GM20000 (cell line): ENCODE data around the gene ARRB1.
A peak's percentile ranks its signal among the peaks of the same experiment; 100 is the strongest.

Experiments used
- DNase-seq: peaks from one replicate; pipeline ENCODE4 v3.0.0; 2012; ENCODE audit warnings: low spot score
- TF ChIP-seq, protein P1 (sequence below): IDR thresholded peaks from 2 replicates; pipeline ENCODE4 v1.5.1; 2012; ENCODE audit warnings: mild to moderate bottlenecking, control low read depth; ENCODE audit errors: extremely low read depth, missing control alignments

Gene ARRB1

DNA sequence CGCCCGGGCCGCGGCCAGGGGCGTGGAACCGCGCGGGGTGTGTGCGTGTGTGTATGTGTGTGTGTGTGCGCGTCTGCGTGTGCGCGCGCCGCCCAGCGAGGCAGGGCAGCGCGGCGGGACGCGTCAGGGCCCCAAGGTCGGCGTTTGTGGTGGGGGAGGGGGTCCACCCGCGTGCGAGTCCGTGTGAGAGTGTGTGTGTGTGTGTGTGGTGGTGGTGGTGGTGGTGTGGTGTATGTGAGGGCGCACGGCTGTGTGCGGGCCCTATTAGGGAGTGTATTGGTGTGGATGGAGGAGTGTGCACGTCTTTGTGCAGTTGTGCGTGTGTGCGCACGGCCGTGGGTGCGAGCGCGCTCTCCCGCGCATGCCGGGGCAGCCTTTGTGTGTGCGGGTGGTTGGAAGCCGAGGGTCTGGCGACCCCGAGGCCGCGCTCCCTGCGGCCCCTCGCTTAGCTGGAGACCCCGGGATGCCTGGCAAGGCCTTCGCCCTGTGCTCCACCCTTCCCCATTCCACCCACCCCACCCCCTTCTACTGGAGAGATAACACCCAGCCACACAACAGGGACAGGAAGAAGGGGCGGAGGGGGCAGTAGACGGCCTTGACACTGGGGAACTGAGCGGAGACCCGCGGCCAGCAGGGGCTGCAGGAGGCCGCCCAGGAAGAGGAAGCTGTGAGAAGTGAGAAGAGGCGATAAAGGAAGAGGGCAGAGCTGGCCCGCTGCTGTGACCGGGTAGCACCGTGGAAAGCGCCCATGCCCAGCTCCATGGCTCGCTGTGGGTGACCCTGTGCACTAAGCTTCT is 528 bp upstream of the ARRB1 start:
- peak; percentile 71 for DNase-seq
- TF ChIP-seq, protein P1, sequence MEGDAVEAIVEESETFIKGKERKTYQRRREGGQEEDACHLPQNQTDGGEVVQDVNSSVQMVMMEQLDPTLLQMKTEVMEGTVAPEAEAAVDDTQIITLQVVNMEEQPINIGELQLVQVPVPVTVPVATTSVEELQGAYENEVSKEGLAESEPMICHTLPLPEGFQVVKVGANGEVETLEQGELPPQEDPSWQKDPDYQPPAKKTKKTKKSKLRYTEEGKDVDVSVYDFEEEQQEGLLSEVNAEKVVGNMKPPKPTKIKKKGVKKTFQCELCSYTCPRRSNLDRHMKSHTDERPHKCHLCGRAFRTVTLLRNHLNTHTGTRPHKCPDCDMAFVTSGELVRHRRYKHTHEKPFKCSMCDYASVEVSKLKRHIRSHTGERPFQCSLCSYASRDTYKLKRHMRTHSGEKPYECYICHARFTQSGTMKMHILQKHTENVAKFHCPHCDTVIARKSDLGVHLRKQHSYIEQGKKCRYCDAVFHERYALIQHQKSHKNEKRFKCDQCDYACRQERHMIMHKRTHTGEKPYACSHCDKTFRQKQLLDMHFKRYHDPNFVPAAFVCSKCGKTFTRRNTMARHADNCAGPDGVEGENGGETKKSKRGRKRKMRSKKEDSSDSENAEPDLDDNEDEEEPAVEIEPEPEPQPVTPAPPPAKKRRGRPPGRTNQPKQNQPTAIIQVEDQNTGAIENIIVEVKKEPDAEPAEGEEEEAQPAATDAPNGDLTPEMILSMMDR = no peak

DNA sequence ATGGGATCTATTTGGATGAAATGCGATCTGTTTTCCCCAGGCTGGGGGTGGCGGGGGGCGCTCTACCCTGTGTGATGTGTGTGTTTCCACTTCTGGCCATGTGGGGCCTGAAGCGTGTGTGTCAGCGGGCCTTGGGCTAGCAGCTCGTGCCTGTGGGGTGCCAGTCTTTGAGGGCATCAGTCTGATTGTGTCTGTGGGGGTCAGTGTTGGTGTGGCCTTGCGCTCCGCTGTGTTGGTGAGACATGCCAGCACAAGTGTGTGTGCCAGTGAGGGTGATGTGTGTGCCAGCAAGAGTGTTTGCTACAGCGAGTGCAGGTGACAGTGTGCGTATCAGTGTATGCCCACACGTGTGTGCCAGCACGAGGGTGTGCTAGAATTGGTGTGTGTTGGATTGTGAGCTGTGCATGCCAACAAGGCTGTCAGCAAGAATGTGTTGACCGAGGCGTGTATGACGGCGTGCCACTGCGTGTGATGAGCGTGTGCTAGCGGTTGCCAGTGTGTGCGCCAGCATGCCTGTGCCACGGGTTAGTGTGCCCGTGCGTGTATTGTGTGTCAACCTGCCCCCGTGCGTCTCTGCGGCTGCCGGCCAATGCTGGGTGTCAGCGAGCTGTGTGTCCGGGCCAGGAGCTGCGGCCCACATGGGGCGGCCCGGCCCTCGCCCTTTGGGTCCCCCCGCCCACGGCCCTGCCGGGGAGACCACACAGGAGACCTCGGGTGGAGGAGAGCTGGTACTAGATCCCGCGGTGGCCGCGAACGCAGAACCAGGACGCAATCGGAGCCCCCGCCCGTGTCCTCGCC is 519 bp downstream of the ARRB1 start:
- DNase-seq = peak; percentile 53
- TF ChIP-seq, protein P1 = no peak

DNA sequence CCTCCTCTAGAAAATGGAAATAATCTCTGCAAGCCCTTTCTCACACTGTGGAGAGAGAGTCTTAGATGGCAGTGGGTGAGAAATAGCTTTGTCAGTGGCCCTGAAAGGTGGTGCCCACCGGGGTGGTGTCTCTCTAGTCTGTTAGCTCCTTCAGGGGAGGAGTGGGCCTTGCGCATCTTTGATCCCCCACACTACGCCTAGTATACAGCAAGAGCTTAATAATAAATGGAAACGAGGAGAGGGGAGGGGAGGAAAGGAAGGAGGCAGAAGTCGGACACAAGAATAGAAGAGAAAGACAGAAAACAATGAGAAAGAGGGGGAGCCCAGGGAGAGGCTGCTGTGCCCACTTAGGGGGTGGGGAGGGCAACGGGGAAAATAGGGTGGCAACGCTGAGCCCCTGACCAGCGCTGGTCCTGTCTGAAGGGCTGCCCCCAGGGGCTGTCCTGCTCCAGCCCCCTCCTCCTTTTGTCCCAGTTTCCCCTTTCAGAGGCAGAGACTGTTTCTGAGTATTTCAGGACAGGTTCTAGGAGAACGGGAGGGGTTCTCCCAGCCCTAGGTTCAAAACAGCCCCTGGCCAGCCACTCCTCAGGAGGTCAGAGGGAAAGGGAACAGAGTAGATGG is 1.2 kb downstream of the ARRB1 start:
- no peak for DNase-seq
- TF ChIP-seq, protein P1 = no peak

DNA sequence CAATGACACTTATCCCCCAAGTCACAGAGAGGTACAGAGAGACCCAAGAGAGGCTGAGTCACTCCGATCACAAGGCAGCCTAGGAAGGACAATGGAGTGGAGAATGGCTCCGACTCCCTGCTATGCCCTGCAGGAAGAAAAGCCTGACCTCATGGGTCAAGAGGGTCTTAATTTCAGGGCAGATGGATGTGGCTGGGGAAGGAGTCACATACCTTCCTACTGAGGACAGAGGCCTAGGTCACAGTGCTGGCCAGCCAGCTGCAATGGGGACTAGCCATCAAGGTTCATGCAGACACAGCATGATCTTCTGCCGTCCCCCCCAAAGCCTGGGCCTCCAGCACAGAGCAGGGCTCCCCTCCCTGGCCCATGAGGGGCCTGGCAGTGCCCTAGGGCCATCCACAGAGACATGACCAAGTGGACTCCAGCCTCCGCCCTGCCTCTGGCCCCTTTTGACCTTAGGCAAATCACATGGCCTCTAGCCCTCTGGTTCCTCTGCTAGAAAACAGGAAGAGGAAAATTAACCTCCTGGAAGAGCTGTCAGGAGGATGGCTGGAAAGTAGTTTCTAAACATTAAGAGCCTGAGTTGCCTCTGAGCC is 1.8 kb downstream of the ARRB1 start:
- TF ChIP-seq, protein P1 = no peak
- no peak for DNase-seq

DNA sequence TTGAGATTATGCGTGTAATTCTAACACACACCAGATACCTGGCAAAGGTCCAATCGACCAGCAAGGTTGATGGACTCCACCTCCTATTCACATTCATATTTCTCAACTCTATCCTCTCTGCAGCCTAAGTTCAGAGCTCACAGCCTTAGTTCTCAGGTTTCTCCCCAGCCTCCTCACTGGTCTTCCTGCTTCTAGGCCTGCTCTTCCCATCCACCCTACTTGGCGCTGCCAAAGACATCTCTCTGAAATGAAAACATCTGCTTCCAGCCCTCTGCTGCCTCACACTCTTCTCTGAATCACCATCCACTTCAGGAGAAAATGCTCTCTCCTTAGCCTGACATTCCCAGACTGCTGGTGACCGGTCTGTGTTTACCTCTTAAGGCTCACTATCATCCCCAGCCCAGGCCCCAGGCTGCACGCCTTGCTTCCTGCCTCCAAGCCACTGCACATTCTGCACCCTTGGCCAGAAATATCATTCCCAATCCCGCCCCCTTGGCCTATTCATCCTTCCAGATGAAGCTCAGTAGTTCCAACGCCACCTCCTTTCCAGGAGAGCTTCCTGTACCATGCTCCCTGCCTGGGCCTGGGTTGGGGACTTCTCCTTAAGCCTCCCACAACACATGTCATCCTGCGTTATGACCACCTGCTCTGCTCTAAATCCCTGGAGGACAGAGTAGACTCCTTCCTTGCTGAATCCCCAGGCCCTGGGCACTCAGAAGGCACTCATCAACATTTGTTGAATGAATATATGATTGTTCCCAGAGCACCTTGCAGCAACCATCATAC is 3.5 kb downstream of the ARRB1 start:
- no peak for DNase-seq

DNA sequence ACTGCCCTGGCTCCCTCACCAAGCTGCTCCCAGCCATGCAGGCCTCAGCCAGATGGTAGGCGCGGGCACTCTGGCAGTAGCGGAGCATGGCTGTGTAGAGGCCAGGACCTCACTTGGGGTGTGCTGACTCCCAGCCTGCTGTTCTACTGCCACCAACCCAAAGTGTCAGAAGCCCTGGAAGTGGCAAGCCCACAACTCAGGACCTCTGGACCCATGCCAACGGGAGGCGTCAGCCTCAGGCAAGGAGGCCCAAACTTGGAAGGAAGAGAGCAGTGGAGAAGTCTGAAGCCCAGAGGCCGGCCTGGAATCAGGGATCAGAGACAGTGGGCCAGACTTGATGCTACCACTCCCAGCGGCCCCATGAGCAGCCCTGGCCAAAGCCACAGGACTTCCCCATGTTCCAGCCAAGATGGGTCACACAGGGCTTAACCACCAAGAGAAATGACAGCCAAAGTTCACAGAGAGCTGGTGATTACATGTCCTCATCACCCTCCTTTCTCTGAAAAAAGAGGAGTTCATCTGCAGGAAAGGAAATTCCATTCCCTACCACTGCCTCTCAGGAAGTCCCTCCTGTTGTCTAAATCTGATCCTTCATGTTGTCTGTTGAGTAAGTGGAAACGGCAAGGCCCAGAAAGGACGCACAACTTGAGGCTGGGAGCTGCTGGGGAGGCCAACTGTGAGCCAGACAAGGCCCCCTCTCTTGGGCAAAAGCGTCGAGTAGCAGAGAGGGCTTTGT is 4.4 kb downstream of the ARRB1 start:
- no peak for DNase-seq
- TF ChIP-seq, protein P1 = no peak

More for the DNA sequence above, 3.5 kb downstream of the ARRB1 start:
- TF ChIP-seq, protein P1 = no peak
